ENCODE data around the gene HEXB.

Gene HEXB

DNA sequence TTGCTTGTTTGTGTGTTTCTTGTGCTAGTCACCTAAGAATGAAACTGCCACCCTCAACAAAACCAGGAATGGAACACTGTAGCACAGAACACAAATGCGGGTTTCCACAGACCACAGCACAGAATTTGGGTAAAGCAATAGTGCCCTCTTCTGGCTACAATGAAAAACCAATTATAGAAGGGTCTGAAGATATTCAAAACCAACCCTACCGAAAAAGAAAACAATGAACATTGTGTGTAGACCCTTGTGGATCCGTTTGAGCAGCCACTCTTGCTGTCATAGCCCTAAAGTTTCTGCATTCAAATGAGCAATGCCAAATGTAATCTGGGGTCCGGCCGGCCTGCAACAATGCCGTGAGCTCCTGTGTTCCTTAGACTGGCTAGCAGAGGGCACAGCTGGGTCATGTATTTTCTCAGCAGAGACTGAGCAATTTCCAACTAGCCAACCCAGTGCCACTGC lies 36.2 kb upstream of the HEXB start:
- no peak overlapping the region for H3K27ac ChIP-seq (ENCODE audit: low read depth, low read length)
- H3K4me1 ChIP-seq (ENCODE audit: control insufficient read depth, low read length), result no peaks in the 10 kb centered on the region
- no peaks in the 10 kb centered on the region for H3K36me3 ChIP-seq (ENCODE audit: control insufficient read depth, low read length)
- no peaks in the 10 kb centered on the region for H3K9me3 ChIP-seq (ENCODE audit: control insufficient read depth, insufficient read depth, low read length)
- H3K4me3 ChIP-seq (ENCODE audit: low read length), result no peak overlapping the region
- H3K79me2 ChIP-seq (ENCODE audit: control insufficient read depth, low read length), result no peaks in the 10 kb centered on the region
- TF ChIP-seq EZH2phosphoT487 (IDR thresholded peaks at IDR 0.05; ENCODE audit: borderline replicate concordance, low read length), result no peak
- TF ChIP-seq, protein P1, sequence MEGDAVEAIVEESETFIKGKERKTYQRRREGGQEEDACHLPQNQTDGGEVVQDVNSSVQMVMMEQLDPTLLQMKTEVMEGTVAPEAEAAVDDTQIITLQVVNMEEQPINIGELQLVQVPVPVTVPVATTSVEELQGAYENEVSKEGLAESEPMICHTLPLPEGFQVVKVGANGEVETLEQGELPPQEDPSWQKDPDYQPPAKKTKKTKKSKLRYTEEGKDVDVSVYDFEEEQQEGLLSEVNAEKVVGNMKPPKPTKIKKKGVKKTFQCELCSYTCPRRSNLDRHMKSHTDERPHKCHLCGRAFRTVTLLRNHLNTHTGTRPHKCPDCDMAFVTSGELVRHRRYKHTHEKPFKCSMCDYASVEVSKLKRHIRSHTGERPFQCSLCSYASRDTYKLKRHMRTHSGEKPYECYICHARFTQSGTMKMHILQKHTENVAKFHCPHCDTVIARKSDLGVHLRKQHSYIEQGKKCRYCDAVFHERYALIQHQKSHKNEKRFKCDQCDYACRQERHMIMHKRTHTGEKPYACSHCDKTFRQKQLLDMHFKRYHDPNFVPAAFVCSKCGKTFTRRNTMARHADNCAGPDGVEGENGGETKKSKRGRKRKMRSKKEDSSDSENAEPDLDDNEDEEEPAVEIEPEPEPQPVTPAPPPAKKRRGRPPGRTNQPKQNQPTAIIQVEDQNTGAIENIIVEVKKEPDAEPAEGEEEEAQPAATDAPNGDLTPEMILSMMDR (IDR thresholded peaks at IDR 0.05; ENCODE audit: low read depth, low read length, poor library complexity, severe bottlenecking), result peak; percentile 73
- peaks cover 5% of the 10 kb centered on the region; the same call in 1 of the 2 replicates for H3K27me3 ChIP-seq (ENCODE audit: control insufficient read depth, low read length)
- no peaks in the 10 kb centered on the region for H3K9me2 ChIP-seq (replicated peaks; ENCODE audit: control insufficient read depth, low read length)
- no peak overlapping the region for H3K4me2 ChIP-seq (ENCODE audit: low read length)
- no peaks in the 10 kb centered on the region for H4K20me1 ChIP-seq (ENCODE audit: control insufficient read depth, insufficient read depth, low read depth, low read length)
- H3F3A ChIP-seq (ENCODE audit: control insufficient read depth, insufficient read depth), result no peaks in the 10 kb centered on the region

DNA sequence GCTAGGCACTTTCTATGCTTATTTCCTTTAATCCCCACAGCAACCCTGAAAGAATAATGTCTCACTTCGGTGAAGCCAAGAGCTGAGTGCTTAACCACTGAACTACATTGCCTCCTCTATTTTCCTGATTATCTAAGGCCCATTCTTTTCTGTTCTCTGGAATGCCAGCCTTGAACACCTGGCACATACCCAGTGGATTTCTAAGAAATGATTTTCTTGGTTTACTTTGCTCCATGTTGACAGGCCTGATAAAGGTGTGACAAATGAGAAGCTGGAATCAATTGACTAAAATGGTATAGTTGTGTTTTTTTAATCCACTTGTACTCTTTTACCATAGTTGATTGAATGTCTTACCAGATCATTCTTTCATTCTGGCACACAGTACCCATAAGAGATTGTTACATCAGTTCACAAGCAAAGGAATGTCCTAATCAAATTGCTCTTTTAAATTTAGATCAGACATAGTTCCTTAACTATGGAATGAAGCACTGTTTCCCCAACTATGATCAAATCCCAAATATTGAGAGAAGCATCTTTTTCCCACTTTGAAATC lies 35.5 kb upstream of the HEXB start:
- Histone ChIP-seq H3K4me3 (ENCODE audit: low read length) (no peak overlapping the region), H3K36me3 (ENCODE audit: control insufficient read depth, low read length) (no peaks in the 10 kb centered on the region), H3K9me2 (replicated peaks; ENCODE audit: control insufficient read depth, low read length) (no peaks in the 10 kb centered on the region), H3K79me2 (ENCODE audit: control insufficient read depth, low read length) (no peaks in the 10 kb centered on the region), H3K27me3 (ENCODE audit: control insufficient read depth, low read length) (peaks cover 5% of the 10 kb centered on the region; the same call in 1 of the 2 replicates), H3K4me2 (ENCODE audit: low read length) (no peak overlapping the region), H4K20me1 (ENCODE audit: control insufficient read depth, insufficient read depth, low read depth, low read length) (no peaks in the 10 kb centered on the region), H3F3A (ENCODE audit: control insufficient read depth, insufficient read depth) (no peaks in the 10 kb centered on the region), H3K27ac (ENCODE audit: low read depth, low read length) (no peak overlapping the region), H3K4me1 (ENCODE audit: control insufficient read depth, low read length) (no peaks in the 10 kb centered on the region), H3K9me3 (ENCODE audit: control insufficient read depth, insufficient read depth, low read length) (no peaks in the 10 kb centered on the region)
- no peak for TF ChIP-seq EZH2phosphoT487 (IDR thresholded peaks at IDR 0.05; ENCODE audit: borderline replicate concordance, low read length)
- TF ChIP-seq, protein P1 (IDR thresholded peaks at IDR 0.05; ENCODE audit: low read depth, low read length, poor library complexity, severe bottlenecking), result no peak

DNA sequence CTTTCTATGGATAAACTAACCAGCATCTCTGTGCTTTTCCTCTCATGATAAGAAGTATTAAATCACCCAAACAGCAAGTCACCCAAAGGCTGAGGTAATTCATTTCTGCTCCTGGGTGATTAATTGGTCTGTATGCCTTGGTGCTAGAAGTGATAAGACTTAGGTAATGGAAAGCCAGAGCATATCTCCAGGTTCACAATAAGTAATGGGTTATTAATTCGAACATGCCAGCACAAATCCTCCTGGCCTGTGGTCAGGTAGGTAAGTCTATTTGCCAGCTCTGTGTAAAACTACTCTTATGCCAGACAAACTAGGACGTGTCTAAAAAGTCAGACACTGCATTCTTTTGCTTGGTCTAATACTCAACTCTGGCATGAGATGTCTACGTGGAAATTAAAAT lies 33.3 kb upstream of the HEXB start:
- Histone ChIP-seq H3K9me3 (ENCODE audit: control insufficient read depth, insufficient read depth, low read length) (no peaks in the 10 kb centered on the region), H3K36me3 (ENCODE audit: control insufficient read depth, low read length) (no peaks in the 10 kb centered on the region), H3K27me3 (ENCODE audit: control insufficient read depth, low read length) (peaks cover 5% of the 10 kb centered on the region; the same call in 1 of the 2 replicates), H3K79me2 (ENCODE audit: control insufficient read depth, low read length) (no peaks in the 10 kb centered on the region), H3K27ac (ENCODE audit: low read depth, low read length) (no peak overlapping the region), H3F3A (ENCODE audit: control insufficient read depth, insufficient read depth) (no peaks in the 10 kb centered on the region), H3K4me3 (ENCODE audit: low read length) (no peak overlapping the region), H4K20me1 (ENCODE audit: control insufficient read depth, insufficient read depth, low read depth, low read length) (no peaks in the 10 kb centered on the region), H3K9me2 (replicated peaks; ENCODE audit: control insufficient read depth, low read length) (no peaks in the 10 kb centered on the region), H3K4me2 (ENCODE audit: low read length) (no peak overlapping the region), H3K4me1 (ENCODE audit: control insufficient read depth, low read length) (no peaks in the 10 kb centered on the region)
- no peak for TF ChIP-seq EZH2phosphoT487 (IDR thresholded peaks at IDR 0.05; ENCODE audit: borderline replicate concordance, low read length)
- TF ChIP-seq, protein P1 (IDR thresholded peaks at IDR 0.05; ENCODE audit: low read depth, low read length, poor library complexity, severe bottlenecking), result no peak

All from DOHH2 (cell line).